ENCODE results near the gene DOK5.

DOK5 gene

DNA sequence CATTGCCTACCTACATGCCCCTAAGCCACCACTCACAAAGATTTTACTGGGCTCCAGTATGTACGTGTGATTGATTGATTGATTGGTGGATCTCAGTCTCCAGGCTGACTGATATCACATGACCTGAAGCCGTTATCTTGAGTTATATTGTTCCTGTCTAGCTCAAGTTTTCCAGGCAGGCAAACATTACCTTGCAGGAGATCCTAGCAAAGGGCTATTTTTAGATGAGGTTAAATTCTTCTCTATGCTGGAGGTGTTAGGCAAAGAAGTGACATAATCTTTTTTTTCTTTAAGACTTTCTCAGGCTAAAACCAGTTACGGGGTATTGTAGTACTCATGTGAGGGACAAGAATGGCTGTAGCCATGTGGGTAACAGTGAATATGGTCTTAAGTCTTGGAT is 125.2 kb downstream of the DOK5 start:
- TF ChIP-seq, protein P1, sequence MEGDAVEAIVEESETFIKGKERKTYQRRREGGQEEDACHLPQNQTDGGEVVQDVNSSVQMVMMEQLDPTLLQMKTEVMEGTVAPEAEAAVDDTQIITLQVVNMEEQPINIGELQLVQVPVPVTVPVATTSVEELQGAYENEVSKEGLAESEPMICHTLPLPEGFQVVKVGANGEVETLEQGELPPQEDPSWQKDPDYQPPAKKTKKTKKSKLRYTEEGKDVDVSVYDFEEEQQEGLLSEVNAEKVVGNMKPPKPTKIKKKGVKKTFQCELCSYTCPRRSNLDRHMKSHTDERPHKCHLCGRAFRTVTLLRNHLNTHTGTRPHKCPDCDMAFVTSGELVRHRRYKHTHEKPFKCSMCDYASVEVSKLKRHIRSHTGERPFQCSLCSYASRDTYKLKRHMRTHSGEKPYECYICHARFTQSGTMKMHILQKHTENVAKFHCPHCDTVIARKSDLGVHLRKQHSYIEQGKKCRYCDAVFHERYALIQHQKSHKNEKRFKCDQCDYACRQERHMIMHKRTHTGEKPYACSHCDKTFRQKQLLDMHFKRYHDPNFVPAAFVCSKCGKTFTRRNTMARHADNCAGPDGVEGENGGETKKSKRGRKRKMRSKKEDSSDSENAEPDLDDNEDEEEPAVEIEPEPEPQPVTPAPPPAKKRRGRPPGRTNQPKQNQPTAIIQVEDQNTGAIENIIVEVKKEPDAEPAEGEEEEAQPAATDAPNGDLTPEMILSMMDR (IDR thresholded peaks at IDR 0.05) = no peak
- H3K36me3 ChIP-seq = no peaks in the 10 kb centered on the region
- H3K27me3 ChIP-seq = no peaks in the 10 kb centered on the region
- no peaks in the 10 kb centered on the region for H3K9me3 ChIP-seq
- H3K4me3 ChIP-seq (ENCODE audit: low read depth in 1 of 2, low read length in 1 of 2) = no peak overlapping the region
- no peak overlapping the region for H3K27ac ChIP-seq
- H3K4me1 ChIP-seq (ENCODE audit: control insufficient read depth in 1 of 2, insufficient read depth in 1 of 2, low read depth in 1 of 2, low read length in 1 of 2) = no peaks in the 10 kb centered on the region

DNA sequence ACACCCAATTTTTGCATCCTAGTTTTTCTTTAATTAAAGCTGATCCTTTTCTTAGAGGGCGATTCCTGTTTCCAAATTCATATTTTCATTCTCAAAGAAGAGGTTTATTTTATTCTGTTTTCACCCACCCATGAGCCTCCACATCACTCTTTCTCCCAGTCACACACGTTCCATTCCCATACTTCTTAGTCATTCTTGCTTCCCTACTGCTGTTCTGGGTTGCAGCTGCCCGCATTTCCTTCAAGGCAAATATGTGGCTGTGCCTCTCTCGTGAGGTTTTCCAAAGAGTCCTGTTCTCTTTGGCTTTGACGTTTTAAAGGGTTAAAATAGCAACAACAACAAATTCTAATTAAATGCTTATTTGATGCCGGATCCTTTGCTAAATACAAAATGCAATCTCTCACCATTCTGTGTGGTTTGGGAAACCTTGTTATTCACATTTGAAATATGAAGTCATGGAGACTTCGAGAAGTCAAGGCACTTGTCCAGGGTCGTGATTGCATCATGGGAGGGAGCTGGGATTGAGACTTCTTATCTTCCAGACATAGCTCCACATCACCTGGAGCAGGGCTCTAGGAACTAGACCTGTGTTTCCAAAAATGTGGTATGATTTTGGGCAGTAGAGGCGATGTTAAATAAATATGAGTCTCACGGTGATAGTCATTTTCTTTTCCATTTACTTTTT is 126.6 kb downstream of the DOK5 start:
- Histone ChIP-seq H3K36me3 (no peaks in the 10 kb centered on the region), H3K4me1 (ENCODE audit: control insufficient read depth in 1 of 2, insufficient read depth in 1 of 2, low read depth in 1 of 2, low read length in 1 of 2) (no peaks in the 10 kb centered on the region), H3K9me3 (no peaks in the 10 kb centered on the region), H3K4me3 (ENCODE audit: low read depth in 1 of 2, low read length in 1 of 2) (no peak overlapping the region), H3K27me3 (no peaks in the 10 kb centered on the region), H3K27ac (no peak overlapping the region)
- TF ChIP-seq, protein P1 (IDR thresholded peaks at IDR 0.05) = no peak

DNA sequence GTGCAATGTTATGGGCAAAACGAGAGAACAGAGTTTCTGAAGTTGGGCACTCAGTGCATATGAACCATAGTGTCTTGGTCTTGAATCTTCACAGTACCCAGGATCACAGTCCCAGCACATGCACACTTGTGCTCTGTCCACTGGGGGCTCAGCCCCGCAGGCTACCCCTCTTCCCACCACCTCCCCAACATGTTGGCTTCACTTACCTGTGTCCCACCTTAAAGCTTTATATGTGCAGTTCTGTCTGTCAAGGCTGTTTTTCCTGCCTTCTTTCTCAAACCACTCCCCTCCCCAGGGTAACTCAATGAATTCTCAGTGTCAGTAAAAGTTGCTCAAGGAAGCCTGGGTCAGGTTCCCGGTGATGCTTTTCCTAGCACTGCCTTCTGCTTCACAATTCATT is 129.9 kb downstream of the DOK5 start:
- Histone ChIP-seq H3K36me3 (no peaks in the 10 kb centered on the region), H3K9me3 (no peaks in the 10 kb centered on the region), H3K27ac (no peak overlapping the region), H3K4me3 (ENCODE audit: low read depth in 1 of 2, low read length in 1 of 2) (no peak overlapping the region), H3K4me1 (ENCODE audit: control insufficient read depth in 1 of 2, insufficient read depth in 1 of 2, low read depth in 1 of 2, low read length in 1 of 2) (no peaks in the 10 kb centered on the region), H3K27me3 (no peaks in the 10 kb centered on the region)
- TF ChIP-seq, protein P1 (IDR thresholded peaks at IDR 0.05) = no peak

DNA sequence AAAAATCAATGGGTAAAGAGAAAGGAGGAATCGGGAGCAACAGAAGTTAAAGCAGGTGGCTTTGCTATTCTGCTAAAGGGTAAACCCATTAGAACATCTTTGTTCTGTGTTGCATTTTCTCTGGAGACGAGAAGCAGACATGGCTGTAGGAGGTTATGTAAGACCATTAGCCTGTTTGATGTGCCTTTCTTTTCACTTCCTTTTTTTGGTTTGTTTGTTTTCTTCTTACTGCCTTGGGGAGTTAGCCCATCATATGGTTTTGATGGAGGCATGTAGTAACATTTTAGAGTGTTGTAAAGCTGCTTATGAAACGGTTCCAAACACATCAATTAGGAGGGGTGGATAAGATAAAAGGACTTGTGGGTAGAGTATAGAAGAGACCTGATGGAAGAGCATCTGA is 131.0 kb downstream of the DOK5 start:
- Histone ChIP-seq H3K27ac (no peak overlapping the region), H3K4me1 (ENCODE audit: control insufficient read depth in 1 of 2, insufficient read depth in 1 of 2, low read depth in 1 of 2, low read length in 1 of 2) (no peaks in the 10 kb centered on the region), H3K27me3 (no peaks in the 10 kb centered on the region), H3K4me3 (ENCODE audit: low read depth in 1 of 2, low read length in 1 of 2) (no peak overlapping the region), H3K9me3 (no peaks in the 10 kb centered on the region), H3K36me3 (no peaks in the 10 kb centered on the region)
- TF ChIP-seq, protein P1 (IDR thresholded peaks at IDR 0.05) = no peak

DNA sequence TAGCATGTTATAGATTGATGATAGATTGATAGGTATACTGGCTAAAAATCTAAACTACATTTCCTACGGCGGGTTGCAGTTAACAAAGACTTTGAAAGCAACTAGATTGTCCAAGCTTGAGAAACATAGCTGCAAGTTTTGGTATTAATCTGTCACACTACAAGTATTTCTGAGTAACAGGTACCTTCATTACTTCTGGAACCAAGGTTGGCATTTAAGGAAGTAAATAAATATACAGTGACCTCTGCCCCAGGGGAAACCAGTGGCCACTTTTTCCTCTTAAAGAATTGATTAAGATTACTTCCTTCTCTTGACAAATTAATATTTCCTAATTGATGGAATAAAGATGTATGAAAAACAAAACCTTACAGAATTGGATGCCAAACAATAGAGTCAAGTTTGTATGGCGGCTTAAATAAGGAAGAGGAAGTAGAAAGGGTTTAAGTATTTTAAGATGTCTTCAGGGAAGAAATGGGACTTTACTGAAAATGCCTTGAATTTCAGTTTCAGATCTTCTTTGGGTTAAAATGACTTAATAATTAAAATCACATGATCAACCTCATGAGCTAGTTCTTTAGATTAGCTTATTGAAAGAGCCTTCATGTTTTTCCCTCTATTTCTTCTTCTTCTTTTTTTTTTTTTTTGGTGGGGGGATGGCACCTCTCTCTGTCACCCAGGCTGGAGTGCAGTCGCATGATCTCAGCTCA is 132.8 kb downstream of the DOK5 start:
- Histone ChIP-seq H3K27ac (no peak overlapping the region), H3K4me3 (ENCODE audit: low read depth in 1 of 2, low read length in 1 of 2) (no peak overlapping the region), H3K9me3 (no peaks in the 10 kb centered on the region), H3K4me1 (ENCODE audit: control insufficient read depth in 1 of 2, insufficient read depth in 1 of 2, low read depth in 1 of 2, low read length in 1 of 2) (no peaks in the 10 kb centered on the region), H3K36me3 (no peaks in the 10 kb centered on the region), H3K27me3 (no peaks in the 10 kb centered on the region)
- TF ChIP-seq, protein P1 (IDR thresholded peaks at IDR 0.05) = no peak

Measured in neutrophil (primary cell).